Astrocyte of the hippocampus (primary cell): ENCODE data around the gene CMTM8.

Source experiments
- DNase-seq: peaks from one replicate; pipeline ENCODE4 v3.0.0; 2011; ENCODE audit warnings: low read depth, low spot score

The CMTM8 gene

GRCh38 chr3:32306072-32306471 lies 67.6 kb downstream of the CMTM8 start:
- no peak for DNase-seq

DNA sequence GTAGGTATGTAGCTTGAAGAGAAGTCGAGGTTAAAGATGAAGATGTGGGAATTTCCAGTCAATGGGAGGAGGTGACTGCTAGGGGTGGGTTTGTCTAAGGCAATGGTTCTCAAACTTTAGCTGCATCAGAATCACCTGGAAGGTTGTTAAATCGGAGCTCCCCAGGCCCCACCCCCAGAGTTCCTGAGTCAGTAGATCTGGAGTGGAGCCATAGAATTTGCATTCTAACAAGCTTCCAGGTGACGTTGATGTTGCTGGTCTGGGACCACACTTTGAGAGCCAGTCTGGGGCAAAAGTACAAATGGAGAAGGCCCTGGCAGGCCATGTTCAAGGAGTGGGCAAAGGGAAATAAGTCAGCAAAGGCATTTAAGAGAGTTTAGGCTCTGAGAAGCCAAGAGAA lies 69.1 kb downstream of the CMTM8 start:
- DNase-seq, result peak; percentile 35

DNA sequence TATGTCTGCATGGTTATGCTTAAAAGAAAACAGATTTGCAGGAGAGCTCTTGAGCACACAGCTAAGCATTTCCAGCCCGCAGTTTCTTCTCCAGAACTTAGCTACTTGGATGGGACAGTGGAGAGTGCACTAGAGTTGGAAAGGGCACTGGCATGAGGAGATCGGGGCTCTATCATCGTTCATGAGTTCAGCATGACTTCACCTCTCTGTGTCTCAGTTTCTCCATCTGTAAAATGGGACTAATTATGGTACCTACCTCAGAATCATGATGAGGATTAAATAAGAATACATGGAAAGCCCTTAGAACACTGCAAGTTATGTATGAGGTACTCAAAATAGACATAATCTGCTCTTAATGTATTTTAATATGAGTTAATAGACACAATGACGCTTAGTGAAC lies 69.9 kb downstream of the CMTM8 start:
- DNase-seq, result no peak

DNA sequence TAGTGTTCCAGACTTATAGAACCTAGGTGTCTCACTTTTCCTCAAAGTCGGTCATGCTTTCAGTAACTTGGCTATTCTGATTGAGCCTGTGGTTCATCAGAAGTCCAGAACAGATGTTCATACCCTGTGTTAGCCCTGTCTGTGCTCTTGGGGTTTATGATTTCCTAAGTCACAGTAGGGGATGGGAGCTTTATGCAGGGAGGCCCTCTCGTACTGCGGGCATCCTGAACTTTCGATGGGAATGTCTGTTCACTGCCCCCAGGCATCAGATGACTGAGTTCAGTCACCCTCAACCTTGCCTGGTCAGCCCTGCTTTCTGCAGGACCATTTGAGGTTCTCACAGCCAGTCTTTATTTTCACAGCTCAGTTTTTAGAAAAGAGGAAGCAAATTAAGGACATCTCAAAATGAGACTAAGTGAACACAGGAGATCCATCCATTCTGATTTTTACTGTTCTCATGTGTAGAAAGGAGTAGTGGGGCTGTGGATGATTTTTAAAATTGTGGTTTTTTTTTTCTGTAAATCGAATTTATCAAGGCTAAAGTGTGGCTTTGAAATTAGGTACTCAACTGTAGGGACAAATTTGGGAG lies 71.3 kb downstream of the CMTM8 start:
- no peak for DNase-seq

- no peak for DNase-seq
Observed at GRCh38 chr3:32310336-32310735, 71.9 kb downstream of the CMTM8 start.

DNA sequence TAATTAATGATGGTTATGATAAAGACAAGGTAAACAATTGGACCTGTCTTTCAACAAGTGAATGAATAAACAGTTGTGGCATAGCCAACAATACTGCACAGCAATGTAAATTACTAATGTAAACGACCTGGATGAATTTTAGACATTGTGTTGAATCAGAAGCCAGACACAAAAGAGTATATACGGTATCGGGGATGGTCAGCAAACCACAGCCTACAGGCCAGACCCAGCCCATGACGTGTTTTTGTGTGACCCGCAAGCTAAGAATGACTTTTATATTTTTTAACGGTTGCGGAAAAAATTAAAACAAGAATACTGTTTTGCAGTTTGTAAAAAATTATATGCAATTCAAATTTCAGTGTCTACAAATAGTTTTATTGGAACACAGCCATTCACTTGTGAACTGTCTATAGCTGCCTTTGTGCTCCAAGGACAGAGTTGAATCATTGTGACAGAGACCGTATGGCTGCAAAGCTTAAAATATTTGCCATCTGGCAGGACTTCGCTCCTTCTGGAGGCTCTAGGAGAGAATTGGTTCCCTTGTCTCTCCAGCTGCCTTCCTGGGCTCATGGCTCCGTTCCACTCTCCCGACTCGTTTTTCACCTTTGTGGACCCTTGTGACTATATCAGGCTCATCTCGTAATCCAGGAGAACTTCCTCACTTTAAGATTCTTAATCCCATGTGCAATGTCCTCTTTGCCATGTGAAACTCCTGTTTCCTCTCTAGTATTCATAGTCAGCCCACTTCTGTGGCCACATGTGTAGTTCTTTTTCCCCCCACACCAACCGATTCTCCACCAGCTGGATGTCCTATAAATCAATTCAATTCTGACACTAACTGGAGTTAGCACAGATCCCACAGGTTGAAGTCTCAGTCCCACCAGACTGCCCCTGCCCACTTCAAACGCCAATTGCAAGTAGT lies 72.7 kb downstream of the CMTM8 start:
- no peak for DNase-seq

- DNase-seq, result no peak
Observed at GRCh38 chr3:32312251-32312650, 73.8 kb downstream of the CMTM8 start.

- DNase-seq, result no peak
Observed at GRCh38 chr3:32313169-32313568, 74.7 kb downstream of the CMTM8 start.

GRCh38 chr3:32313723-32314473 lies 75.4 kb downstream of the CMTM8 start:
- peak; percentile 37 for DNase-seq

GRCh38 chr3:32315441-32315840 lies 77.0 kb downstream of the CMTM8 start:
- no peak for DNase-seq

- no peak for DNase-seq
Observed at GRCh38 chr3:32316319-32316718, 77.8 kb downstream of the CMTM8 start.

GRCh38 chr3:32316976-32317375 lies 78.5 kb downstream of the CMTM8 start:
- no peak for DNase-seq

DNA sequence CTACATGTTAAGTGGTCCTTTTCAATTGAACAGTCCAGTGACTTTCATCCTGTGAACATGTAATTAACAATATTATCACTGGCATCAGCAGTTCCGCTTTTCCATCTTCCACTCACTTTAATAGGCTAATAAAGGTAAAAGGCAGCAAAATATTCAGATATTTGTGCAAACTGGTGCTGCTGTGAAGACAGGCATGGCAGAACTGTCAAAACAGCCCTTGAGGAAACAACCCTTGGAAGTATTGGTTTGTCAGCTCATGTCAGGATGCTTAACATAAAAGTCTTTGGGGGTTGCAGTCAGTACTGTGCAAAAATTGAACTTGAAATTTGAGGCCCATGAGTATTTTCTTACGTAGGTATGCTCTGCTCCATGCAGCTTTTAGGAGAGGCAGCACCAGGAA lies 81.1 kb downstream of the CMTM8 start:
- DNase-seq, result no peak

DNA sequence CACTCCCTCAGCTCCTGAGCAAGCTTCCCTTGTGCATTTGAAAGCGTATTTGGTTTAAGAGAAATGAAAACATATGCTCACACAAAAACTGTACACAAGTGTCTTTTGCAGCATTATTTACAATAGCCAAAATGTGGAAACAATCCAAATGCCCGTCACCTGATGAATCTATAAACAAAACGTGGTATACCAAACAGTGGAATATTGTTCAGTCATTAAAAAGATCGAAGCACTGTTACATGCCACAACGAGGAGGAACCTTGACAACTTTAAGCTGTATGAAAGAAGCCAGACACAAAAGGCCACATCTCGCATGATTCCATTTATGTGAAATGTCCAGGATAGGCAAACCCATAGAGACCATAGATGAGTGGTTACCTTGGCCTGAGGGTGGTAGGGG lies 81.6 kb downstream of the CMTM8 start:
- no peak for DNase-seq

DNA sequence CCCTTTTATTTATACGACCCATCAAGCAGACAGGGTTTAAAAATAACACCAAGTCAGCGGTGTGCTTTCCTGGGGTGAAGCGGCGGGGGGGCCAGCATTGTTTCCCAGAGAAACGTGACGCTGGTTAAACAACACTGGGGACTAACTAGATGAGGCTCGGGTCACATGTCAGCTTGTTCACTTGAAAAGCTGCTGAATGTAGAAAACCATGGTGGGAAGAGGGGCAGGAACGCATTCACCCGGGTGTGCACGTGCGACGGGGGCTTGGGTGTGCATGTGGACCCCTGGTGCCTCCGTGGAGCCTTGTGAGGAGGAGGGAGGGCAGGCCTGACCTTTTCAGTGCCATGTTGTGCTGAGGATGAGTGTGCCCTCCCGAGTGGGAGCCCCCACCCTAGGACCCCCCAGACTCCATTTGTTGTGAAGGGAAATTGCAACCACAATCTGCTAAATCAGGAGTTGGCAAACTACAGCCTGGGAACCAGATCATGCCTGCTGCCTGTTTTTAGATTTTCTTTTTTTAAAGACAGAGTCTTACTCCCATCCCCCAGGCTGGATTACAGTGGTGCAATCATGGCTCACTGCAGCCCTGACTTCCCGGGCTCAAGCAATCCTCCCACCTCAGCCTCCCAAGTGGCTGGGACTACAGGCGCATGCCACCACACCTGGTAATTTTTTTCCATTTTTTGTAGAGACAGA lies 82.8 kb downstream of the CMTM8 start:
- peak; percentile 17 for DNase-seq

DNA sequence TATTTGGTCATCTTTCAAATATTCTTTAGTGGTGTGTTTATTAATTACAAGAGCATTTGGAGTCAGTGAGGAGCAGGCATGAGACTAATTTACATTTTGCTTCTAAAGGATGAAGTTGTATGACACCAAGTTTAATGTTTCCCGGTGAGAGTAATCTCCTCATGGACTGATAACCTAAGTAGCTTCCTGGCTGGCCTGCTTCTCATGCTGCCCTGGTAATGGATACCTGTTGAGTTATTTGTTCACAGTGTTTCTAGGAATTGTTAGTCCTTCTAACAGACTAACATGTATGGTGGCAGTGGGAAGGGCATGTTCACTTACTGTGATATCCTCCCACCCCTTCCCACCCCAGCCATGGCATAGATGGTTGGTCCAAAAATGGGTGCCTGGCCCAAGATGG lies 83.8 kb downstream of the CMTM8 start:
- DNase-seq, result no peak

- DNase-seq, result no peak
Observed at GRCh38 chr3:32323604-32324003, 85.1 kb downstream of the CMTM8 start.

DNA sequence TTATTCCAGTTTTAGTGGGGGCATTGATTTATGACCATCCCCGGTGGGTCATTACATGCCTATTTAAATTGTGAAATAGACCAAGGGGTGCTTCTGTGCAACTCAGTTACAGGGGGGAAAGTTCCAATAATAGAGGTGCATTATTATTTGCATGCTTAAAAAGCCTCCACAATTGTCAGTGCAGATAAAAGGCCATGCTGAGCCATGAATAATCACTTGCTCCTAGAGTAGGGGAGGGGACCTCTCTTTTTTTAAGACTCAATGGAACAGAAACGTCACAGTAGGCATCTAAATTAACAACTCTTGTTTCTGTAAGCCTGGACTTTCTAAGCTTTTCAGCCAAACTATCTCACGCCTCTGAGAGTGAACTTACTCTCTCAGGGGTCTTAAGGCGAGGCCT lies 86.7 kb downstream of the CMTM8 start:
- DNase-seq, result no peak

DNA sequence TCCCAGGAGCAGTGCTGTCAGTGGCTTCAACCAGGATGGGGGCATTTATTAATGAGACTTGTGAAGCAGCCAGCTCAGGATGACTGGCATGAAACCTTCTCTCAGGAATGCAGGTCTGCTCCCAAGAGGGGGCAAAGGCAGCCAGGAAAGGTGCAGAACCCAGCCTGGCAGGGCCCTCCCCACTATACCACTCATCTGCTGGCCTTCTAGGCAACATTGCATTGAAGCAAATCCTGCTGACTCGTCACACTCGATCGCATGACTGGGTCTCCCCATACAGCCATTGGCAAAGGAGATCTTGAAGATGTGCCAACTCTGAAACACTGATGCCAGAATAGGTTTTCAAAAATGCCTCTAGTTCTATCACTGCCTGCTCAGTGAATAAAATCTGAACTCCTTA lies 87.4 kb downstream of the CMTM8 start:
- peak; percentile 78 for DNase-seq

DNA sequence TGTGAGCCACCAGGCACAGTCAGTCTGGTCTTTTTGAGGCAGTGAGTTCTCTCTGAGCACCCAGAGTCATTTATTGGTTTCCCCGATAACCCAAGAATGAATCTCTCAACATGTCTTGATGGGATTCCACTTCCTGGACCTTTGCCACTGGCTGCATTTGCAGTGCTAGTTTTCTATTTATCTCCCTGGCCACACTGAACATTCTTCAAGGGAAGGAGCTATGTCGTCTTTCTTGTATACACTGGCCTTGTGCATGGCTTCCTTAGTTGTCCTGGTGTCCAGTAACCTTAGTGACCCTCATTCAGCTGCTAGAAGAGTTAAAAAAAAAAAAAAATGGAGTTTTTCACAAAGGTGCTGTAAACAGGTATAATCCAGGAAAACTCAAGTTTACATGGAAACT lies 88.3 kb downstream of the CMTM8 start:
- DNase-seq, result no peak

GRCh38 chr3:32334675-32335074 lies 96.2 kb downstream of the CMTM8 start:
- DNase-seq, result no peak
